Activated CD4-positive, CD25-positive, alpha-beta regulatory T cell treated with anti-CD3 and anti-CD28 coated beads, Interleukin-2, amount 50 U/mL, for 16 hours (primary cell): ENCODE measurements around the gene TSKU.

Experiments
- DNase-seq: peaks from one replicate; pipeline ENCODE4 v3.0.0-alpha.2; 2020; ENCODE audit warnings: low read depth, low spot score

The TSKU gene, protein sequence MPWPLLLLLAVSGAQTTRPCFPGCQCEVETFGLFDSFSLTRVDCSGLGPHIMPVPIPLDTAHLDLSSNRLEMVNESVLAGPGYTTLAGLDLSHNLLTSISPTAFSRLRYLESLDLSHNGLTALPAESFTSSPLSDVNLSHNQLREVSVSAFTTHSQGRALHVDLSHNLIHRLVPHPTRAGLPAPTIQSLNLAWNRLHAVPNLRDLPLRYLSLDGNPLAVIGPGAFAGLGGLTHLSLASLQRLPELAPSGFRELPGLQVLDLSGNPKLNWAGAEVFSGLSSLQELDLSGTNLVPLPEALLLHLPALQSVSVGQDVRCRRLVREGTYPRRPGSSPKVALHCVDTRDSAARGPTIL

DNA sequence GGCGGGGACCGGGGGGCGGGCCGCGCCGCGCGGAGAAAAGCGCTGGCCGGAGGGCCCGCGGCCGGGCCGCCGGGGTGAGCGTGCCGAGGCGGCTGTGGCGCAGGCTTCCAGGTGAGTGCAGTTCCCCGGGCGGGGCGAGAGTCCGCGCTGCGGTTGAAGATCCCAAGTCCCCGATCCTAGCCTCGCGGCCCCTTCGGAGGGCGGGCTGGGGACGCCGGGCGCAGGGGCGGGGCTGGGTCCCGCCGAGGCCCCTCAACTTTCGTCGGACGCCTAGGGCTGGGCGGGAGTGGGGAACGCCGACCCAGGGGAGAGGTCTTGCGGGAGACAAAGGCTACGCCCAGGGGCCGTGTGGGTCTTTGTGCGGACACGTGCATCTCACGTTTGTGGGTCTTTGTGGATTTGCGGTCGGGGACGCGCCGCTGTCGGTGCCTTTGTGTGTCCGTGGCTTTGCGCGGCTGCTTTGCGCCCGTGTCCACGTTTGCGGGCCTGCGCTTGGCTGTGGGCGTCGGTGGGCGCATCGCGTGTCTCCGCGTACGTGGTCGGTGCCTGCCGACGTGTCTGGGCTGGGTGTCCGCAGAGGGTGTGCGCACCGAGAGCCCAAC, at the start of gene TSKU:
TSKU (plus strand) TSS at position 63 of the 602 bp plus-strand sequence. CDS start 12,261 bp downstream, outside the sequence.
- no peak for DNase-seq

DNA sequence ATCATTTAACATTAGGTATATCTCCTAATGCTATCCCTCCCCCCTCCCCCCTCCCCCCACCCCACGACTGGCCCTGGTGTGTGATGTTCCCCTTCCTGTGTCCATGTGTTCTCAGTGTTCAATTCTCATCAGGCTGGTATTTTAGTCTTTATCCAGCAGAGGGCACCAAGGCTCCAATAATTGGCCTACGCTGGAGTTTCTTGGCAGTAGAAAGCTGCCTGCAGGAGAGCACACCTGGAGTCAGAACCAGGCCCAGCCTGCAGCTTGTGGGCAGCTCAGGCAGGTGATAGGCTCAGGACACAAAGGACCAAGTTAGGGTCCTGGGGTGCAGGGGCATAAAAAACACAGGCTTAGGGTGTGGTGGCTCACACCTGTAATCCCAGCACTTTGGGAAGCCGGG, 49.2 kb upstream of the TSKU start:
- DNase-seq = peak; percentile 28

DNA sequence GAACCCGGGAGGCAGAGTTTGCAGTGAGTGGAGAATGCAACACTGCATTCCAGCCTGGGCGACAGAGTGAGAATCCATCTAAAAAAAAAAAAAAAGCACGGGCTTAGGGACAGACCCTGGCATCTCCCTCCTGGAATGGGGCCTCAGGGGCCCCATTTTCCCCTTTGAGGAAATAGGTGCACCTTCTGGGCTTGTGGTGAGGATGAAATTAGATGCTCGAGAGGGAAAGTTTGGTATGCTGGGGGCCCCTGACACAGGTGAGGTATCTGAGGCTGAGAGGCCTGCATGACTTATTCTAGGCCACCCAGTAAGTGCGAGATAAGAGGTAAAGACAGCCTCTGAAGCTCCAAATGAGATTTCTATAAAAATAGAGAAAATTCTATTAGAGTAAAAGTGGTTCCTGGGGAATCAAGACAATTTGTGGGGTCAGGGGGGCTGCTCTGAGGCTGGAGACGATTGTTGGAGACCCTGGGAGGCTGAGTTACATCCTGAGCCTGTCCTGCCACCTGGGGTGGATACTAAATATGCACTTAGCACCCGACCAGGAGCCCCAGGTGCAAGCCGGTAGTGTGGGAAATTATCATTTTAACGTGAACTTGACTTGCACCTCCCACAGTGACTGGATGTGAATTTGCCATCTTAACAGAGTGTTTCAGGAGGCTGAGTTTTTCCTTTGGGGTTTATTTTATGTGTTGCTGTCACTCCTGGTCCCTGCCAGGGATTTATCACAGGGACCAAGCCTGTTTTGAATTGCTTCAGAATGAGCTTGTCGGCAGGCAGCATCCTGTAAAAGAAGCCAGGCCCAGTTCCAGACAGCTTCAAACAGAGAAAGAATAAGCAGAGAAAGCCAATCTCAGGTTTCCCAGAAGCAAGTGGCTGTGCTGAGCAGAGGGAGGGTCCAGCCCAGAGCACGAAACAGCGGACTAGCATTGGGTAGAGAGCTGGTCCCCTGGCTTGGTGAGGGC, 48.4 kb upstream of the TSKU start:
- no peak for DNase-seq

DNA sequence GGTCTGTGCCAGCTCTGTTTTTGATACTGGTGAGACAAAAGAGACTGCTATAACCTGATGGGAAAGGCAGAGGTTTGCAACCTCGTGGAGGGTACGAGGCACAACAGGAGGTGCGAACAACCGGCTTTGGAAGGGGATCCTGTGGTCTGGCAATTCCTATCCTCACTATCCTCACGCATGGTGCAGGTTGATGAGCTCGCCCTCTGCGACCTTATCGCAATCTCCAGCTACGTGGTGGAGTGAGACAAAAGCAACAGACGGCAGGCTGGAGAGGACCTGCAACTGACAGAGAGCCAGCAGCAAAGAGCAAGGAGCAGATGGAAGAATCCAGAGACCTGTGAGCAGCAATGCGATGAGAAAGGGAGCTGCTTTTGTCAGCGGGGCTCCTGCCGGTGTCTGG, 47.3 kb upstream of the TSKU start:
- no peak for DNase-seq

DNA sequence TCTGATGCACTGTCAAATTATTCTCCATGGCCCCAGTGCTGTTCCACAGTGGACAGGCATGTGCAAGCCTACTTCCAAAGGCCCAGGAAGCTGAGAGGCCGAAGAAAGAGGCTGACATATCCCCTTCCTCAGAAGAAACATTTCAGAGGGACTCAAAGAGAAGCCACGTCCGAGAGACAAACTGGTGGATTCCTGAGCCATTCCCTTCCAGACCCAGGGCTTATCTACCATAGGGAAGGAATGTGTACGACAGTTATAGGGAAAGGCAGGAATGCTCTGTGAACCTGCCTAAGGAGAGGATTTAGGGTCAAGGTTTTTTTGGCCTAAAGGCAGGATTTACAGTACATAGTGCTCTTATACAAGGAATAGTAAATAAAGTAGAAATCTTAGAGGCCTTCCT, 46.9 kb upstream of the TSKU start:
- DNase-seq = no peak

DNA sequence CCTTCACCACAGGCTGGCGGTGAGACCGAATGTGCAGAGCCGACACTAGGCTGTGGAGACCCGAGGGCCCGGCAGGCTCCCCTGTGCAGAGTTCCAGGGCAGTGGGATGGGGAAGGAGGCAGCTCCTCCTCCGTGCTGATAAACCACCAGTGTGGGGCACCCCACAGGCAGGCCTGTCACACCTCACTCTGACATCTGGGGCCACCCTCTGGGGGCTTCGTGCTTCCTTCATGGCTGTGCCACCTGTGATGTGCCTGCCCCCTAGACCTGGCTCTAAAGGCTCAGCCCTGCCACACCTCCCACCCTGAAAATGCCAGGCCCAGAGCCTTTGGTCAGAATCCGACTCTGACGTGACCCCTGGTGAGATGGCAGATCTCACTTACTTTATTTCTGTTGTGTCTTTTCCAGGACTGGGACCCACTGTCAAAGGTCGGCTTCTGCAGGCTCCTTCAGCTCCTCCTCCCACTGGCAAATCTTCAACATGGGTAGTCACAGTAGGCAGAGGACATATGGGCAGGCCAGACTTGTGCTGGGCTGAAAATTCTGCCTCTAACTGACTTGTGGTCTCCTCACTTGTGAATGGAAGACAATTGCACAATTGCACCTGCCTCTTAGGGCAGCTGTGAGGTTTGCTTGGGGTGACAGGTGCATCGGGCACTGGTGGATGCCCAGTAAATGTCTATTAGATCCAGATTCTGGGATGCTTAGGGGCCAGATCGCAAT, 46.2 kb upstream of the TSKU start:
- DNase-seq = no peak

DNA sequence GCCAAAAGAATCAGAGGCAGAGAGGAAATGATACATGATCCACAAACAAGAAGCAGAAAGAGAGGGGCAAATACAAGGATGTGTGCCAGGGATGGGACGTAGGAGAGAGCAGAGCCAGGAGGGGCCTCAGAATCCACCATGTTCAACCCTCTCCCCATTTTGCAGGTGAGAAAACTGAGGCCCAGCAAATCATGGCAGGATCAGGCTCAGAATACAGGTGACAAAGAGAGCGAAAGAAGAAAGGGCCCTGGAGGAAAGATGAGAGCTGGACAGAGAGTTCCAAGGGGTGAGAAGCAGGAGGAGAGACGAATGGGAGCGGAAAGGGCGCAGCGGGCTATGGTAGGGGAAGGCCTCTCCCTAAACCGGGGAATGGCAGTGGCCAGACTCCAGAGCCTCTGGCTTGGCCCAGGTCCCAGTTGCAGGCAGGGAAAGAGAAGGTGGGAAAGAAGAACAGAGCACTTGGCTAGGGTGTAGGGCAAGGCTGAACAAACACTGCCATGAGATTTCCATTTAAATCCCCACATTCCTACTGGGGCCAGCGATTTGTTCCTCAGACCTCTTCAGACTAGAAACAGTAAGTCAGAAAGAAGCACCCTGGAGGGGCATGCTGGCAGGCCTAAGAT, 44.4 kb upstream of the TSKU start:
- DNase-seq = no peak

DNA sequence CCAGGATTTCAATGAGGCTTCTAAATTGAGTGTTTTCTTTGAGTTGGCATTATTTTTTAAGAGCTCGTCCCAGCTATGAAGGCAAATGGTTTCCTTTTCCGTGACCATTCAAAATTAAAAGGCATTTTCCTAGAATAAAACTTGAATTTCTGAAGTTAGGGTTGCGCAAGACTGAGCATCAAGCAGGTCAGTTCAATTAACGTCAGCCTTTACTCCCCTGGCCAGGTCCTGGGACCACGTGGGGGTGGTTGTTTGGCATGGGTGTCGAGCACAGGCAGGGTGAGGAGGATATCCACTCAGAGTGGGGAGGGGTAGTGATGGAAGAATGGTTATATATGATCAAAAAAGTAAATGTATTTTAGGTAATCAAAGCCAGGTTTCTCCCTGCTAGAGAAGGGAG, 43.4 kb upstream of the TSKU start:
- DNase-seq = no peak

DNA sequence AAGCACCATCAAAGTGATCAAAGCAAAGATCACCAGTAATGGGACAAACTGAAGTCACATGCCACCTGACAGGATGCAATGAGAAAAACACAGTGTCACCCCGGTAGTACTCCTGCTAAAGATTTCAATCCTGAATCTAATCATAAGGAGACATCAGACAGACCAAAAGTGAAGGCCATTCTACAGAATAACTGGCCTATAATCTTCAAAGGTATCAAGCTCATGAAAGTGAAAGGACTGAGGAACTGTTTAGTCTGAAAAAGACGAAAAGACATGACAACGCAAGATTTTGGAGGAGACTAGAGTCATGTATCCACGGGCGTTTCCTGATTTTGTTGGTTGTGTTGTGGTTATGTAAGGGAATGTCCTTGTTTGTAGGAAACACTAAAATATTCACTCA, 42.4 kb upstream of the TSKU start:
- no peak for DNase-seq

DNA sequence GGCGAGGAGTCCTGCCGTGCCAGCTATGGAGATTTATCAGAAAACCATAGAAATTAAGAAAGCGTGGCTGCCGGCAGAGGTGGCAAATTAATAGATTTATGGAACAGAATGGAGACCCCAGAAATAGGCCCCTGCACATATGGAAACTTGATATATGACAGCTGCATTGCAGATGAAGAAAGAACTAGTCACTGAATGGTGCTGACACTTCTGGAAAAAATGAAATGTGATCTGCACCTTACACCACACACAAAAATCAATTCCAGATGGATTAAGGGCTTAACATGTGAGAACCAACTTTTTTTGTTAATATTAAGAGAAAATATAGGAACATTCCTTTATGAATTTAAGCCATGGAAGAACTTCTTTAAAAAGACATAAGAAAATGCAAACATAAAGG, 40.3 kb upstream of the TSKU start:
- DNase-seq = no peak

DNA sequence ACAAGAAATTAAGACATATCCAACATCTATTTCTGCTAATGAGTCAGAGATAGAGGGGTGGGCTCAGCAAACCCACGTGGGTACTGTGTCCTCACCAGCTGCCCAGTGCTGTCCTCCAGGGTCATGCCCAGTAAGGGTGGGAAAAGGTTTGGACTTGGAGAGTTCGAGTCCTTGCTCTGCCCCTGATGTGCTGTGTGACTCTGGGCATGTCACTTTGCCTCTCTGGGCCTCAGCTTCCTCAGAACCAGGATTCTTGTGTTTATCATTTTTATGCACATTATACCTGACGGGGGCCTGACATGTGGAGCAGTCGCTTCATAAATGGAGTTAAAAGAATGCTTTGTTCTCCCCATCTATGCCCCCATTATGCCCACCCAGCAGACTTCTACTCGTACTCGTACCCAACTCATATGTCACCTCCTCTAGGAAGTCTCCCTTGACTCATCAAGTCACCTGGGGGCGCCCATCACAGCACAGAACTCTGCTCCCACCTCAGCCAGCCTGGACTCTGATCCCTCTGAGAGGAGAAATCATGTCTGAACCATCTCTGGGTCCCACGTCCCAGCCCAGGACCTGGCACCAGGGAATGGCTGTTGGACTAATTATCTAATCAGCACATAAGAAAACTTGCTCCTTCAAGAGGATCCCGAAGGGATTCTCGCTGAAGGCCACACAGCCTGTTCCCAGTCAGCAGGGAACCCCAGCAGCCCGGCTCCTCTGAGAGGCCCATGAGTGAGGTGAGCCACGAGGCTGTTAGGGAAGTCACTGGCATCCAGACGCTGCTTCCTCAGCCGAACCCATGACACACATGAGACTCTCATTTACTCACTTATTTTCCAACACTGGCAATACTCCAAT, 38.7 kb upstream of the TSKU start:
- DNase-seq = no peak

DNA sequence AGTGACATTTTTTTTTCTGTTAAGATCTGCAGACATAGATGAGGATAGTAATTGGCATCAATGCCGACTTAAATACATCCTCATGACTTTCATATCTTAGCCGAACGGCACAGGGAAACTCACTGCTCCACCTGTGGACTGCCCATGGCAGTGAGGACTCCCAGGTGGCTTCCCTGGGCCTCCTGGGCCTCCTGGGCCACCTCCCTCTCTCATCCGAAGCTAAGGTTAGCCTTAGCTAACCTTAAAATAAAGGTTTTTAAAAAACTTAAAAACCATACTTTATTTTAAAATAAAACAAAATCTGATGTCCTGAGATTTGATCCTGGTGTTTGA, 38.1 kb upstream of the TSKU start:
- no peak for DNase-seq

DNA sequence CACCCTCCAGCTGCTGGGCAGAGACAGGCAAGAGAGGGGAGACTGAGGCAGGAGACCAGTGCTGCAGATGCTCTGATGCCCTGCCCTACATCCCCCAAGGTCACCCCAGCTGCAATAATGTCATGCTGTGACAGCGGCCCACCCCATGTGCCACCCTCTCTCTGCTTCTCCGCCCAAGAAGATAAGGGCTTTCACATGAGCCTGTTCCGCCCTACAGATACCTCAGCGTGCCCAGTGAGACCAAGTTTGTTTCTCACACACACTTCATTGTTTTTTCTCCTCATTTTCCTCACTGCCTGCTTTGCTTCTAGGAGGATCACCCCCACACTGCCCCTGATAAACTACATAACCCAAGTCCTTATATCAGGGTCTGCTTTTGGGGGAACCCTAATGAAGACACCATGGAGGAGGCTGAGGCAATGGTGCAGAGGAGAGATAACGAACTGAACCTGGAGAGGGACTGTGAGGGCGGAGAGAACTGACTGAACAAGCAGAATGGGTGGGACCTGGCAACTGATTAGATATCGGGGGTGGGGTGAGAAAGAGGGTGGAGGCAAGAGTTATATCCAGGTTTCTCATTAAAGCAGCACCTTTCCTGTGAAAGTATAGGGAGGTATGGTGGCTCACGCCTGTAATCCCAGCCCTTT, 37.5 kb upstream of the TSKU start:
- no peak for DNase-seq

DNA sequence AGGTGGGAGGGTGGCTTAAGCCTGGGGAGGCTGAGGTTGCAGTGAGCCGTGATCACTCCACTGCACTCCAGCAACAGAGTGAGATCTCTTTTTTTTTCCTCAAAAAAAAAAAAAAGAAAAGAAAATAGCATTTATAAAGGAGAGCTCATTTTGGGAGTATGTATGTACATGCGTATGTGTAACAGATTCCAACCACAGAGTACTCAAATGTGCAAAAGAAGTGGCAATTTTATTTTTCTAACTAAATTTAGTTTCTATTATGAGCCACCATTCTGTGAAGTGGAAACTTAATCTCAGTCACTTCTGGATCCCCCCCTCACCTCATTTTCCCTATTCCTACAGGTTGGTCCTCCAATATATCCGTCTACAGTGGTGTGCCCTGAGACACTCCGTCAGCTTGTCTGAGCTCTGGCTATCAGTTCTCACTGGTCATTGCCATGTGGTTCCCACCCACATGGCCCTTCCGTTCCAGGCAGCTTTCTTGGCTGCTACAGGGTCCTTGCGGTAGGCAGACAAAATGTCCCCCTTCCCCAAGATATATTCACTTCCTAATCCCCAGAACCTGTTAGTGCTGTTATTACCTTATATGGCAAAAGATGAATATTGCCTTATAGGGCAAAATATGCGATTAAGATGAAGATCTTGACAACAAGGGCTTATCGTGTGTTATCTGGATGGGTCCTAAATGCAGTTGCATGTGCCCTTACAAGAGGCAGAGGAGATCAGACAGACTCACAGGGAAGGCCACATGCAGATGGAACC, 35.8 kb upstream of the TSKU start:
- no peak for DNase-seq

DNA sequence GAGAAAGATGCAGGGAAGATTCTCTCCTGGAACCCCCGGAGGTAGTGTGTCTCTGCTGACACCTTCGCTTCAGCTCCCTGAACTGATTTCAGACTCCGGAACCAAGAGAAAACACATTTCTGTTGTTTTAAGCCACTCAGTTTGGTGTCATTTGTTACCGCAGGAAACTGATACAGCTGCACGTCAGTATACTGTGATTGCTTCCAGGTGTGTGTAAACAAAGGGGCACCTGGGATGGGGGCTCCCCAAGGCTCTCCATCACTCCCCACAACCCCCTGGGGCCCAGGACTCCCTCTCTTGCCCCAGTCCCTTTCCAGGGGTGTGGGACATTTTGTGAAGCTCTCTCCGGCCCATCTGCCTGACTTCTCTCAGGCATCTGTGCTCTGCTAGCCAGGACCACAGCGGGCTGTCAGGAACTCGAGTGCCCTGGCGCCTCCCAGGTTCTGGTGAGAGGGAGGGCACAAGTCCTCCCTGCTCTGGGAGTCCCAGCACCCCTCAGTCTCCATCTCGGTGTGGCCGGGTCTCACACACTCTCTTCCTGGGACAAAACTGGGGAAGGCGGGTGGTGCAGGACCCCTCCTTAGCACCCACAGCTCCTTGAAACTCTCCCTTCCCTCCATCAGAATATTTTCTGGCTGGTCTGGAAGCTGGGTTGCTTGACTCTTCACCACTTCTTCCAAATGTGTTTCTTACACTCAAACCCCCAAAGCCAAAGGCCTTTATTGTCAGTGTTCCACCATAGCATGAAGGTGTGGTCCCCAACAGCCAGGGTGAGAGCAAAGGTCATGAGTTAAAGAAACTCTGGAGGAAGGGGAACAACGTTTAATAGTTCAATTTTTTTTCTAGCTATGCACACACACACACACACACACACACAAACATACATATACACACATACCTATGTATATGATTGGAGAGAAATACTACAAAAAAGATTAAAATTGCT, 35.0 kb upstream of the TSKU start:
- no peak for DNase-seq

DNA sequence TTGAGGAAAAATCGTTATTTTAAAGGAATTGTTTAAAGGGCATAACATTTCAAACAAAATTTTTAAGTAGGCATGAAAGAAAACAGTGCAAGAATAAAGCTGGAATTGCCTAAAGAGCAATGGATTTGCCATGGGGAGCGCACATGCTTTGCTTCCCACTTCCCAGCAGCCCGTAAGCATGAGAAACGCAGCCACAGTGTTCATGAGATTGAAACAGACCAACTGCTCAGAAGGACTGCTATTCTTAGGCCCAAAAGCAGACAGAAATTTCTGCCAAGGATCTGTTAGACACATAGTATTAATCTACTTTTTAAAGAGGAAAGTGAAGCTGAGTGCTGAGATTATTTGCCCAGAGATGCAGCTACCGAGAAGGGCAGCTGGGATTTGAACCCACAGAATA, 34.2 kb upstream of the TSKU start:
- DNase-seq = no peak

DNA sequence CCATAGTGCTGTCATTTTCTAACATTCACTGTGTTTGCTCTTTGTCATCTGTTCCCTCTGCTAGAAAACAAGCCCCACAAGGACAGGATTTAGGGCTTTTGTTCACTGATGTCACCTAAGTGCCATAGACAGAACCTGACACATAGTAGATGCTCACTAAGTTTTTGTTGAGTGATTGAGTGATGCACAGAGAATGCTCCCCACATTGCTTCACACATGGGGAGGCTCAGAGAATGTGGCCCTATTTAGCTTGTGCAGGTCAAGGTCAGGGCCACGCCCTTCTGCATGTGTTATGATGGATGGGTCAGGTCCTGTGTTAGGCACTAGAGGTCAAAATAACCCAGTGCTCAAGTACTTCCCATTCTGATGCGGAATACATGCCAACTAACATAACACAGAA, 33.1 kb upstream of the TSKU start:
- DNase-seq = no peak

DNA sequence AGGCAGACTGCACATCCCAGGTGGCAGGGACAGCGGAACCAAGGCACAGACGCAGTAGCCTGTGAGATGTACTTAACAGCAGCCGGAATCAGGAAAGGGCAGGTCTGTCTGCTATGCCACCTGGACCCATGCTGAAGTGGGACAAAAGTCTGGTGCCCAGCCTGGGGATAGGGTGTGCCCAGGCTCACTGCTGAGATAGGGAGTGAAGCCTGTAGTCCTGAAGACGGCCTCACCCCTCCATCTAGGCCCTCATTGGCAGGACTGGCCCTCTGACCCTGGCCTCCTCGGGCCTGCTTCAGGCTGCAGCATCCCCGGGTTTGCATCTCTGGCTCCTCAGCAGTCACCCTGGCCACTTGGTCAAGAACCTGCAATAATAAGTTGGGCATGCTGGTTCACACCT, 32.4 kb upstream of the TSKU start:
- DNase-seq = no peak
